HEK293 (cell line): ENCODE results near the gene SGSM2.

Experiments used
- CTCF ChIA-PET: fragments of 350-600 bp; formaldehyde crosslinking; extraction: SDS; loops from one replicate; lab custom pipeline; 2021; ENCODE audit warnings: antibody characterized with exemption; lab: Yijun Ruan, JAX
- POLR2A ChIA-PET: fragments of 300-600 bp; formaldehyde crosslinking; extraction: SDS; loops from one replicate; lab custom pipeline; 2020; ENCODE audit warnings: antibody characterized with exemption, inconsistent platforms; lab: Yijun Ruan, JAX
- H3K27ac ChIP-seq: fragments of 200-500 bp; sonication (Bioruptor generic); 2 replicates; pipeline ENCODE4 v1.5.1; 2014; ENCODE audit warnings: low read depth, low read length, control low read depth, inconsistent platforms; ENCODE audit errors: extremely low read depth
- H3K36me3 ChIP-seq, 2 experiments: fragments of 200-500 bp in 1 of 2; sonication (Bioruptor generic) in 1 of 2; 1 replicate in 1 of 2; 2 replicates in 1 of 2; pipeline ENCODE4 v1.5.1; 2014 to 2017; ENCODE audit warnings: inconsistent platforms in 2 of 2, low read length in 2 of 2; ENCODE audit not compliant: control insufficient read depth in 2 of 2, insufficient read depth in 1 of 2
- H3K4me1 ChIP-seq: fragments of 200-500 bp; sonication (Bioruptor generic); 2 replicates; pipeline ENCODE4 v1.5.1; 2014; ENCODE audit warnings: mild to moderate bottlenecking, low read length, inconsistent platforms; ENCODE audit not compliant: control insufficient read depth, insufficient read depth
- H3K4me3 ChIP-seq: 2 replicates; pipeline ENCODE4 v1.5.1; 2011; ENCODE audit warnings: low read depth, mild to moderate bottlenecking, control low read depth, low read length, moderate library complexity
- H3K9me3 ChIP-seq: fragments of 200-500 bp; sonication (Bioruptor generic); 2 replicates; pipeline ENCODE4 v1.5.1; 2014; ENCODE audit warnings: low read depth, low read length, inconsistent platforms; ENCODE audit not compliant: control insufficient read depth, insufficient read depth
- MZF1 ChIP-seq: fragments of 450-650 bp; formaldehyde crosslinking; IDR thresholded peaks from 2 replicates; pipeline ENCODE4 v1.5.1; 2017; ENCODE audit warnings: missing biosample characterization, missing genetic modification characterization, borderline replicate concordance
- SP2 ChIP-seq: fragments of 450-650 bp; formaldehyde crosslinking; IDR thresholded peaks from 2 replicates; pipeline ENCODE4 v1.5.1; 2016; ENCODE audit warnings: missing biosample characterization, missing genetic modification characterization
- ZFP37 ChIP-seq: fragments of 450-650 bp; formaldehyde crosslinking; IDR thresholded peaks from 2 replicates; pipeline ENCODE4 v1.5.1; 2016; ENCODE audit warnings: missing biosample characterization, missing genetic modification characterization
- ZFP41 ChIP-seq: fragments of 450-650 bp; formaldehyde crosslinking; IDR thresholded peaks from 2 replicates; pipeline ENCODE4 v1.5.1; 2016; ENCODE audit warnings: missing biosample characterization, missing genetic modification characterization, borderline replicate concordance
- ZNF146 ChIP-seq: fragments of 450-650 bp; formaldehyde crosslinking; IDR thresholded peaks from 2 replicates; pipeline ENCODE4 v1.5.1; 2016; ENCODE audit warnings: missing biosample characterization, missing genetic modification characterization
- ZNF202 ChIP-seq: fragments of 450-650 bp; formaldehyde crosslinking; IDR thresholded peaks from 2 replicates; pipeline ENCODE4 v1.5.1; 2016; ENCODE audit warnings: missing biosample characterization, missing genetic modification characterization, borderline replicate concordance
- ZNF561 ChIP-seq: fragments of 450-650 bp; IDR thresholded peaks from 2 replicates; pipeline ENCODE4 v1.5.1; 2018; ENCODE audit warnings: missing biosample characterization, missing genetic modification characterization, borderline replicate concordance
- TF ChIP-seq, protein P1 (sequence below): fragments of 450-650 bp; formaldehyde crosslinking; IDR thresholded peaks from 2 replicates; pipeline ENCODE4 v1.5.1; 2017; ENCODE audit warnings: missing biosample characterization, missing genetic modification characterization
- TF ChIP-seq, protein P2 (sequence below): fragments of 450-650 bp; formaldehyde crosslinking; IDR thresholded peaks from 2 replicates; pipeline ENCODE4 v1.5.1; 2016; ENCODE audit warnings: missing biosample characterization, missing genetic modification characterization
- TF ChIP-seq, protein P3 (sequence below): fragments of 450-650 bp; IDR thresholded peaks from 2 replicates; pipeline ENCODE4 v1.5.1; 2018; ENCODE audit warnings: missing biosample characterization, mild to moderate bottlenecking, missing genetic modification characterization
- TF ChIP-seq, protein P4 (sequence below): fragments of 450-650 bp; formaldehyde crosslinking; IDR thresholded peaks from 2 replicates; pipeline ENCODE4 v1.5.1; 2017; ENCODE audit warnings: missing biosample characterization, missing genetic modification characterization

Gene SGSM2

DNA sequence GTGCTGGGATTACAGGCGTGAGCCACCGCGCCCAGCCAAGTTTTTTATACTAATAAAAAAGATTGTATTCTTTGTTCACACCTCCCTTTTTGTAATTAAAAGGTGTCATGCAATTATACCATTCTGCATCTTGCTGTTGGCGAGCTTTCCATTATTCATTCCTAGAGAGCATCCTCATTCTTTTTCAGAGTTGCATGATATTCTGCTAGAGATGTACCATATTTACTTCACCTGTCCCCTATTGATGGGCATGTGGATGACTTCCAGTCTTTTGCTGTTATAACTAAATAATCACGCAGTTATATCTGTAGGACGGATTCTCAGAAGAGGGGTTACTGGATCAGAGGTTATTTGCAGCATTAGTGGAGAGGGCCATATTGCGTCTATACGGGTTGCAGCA is 17.0 kb downstream of the SGSM2 start:
- H3K9me3 ChIP-seq: no peaks in the 10 kb centered on the region
- peaks cover 4% of the 10 kb centered on the region; the same call in 1 of the 2 replicates for H3K4me1 ChIP-seq
- no peaks in the 10 kb centered on the region; a peak in 1 of 3 replicates for H3K36me3 ChIP-seq
- CTCF ChIA-PET: interaction anchor here (0.6 to 4.5 kb wide), 12 partner anchors 9 to 384 kb away, joined by 3 to 110 read pairs (median 6); partner anchors contain the start of genes SGSM2, SMG6, SRR and TSR1
- TF ChIP-seq, protein P1, sequence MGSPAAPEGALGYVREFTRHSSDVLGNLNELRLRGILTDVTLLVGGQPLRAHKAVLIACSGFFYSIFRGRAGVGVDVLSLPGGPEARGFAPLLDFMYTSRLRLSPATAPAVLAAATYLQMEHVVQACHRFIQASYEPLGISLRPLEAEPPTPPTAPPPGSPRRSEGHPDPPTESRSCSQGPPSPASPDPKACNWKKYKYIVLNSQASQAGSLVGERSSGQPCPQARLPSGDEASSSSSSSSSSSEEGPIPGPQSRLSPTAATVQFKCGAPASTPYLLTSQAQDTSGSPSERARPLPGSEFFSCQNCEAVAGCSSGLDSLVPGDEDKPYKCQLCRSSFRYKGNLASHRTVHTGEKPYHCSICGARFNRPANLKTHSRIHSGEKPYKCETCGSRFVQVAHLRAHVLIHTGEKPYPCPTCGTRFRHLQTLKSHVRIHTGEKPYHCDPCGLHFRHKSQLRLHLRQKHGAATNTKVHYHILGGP (tag by site-specific recombination): peak; percentile 88
- TF ChIP-seq, protein P2, sequence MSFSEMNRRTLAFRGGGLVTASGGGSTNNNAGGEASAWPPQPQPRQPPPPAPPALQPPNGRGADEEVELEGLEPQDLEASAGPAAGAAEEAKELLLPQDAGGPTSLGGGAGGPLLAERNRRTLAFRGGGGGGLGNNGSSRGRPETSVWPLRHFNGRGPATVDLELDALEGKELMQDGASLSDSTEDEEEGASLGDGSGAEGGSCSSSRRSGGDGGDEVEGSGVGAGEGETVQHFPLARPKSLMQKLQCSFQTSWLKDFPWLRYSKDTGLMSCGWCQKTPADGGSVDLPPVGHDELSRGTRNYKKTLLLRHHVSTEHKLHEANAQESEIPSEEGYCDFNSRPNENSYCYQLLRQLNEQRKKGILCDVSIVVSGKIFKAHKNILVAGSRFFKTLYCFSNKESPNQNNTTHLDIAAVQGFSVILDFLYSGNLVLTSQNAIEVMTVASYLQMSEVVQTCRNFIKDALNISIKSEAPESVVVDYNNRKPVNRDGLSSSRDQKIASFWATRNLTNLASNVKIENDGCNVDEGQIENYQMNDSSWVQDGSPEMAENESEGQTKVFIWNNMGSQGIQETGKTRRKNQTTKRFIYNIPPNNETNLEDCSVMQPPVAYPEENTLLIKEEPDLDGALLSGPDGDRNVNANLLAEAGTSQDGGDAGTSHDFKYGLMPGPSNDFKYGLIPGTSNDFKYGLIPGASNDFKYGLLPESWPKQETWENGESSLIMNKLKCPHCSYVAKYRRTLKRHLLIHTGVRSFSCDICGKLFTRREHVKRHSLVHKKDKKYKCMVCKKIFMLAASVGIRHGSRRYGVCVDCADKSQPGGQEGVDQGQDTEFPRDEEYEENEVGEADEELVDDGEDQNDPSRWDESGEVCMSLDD (tag by site-specific recombination): peak; percentile 26; the same call in 1 of the 2 replicates
- TF ChIP-seq, protein P3, sequence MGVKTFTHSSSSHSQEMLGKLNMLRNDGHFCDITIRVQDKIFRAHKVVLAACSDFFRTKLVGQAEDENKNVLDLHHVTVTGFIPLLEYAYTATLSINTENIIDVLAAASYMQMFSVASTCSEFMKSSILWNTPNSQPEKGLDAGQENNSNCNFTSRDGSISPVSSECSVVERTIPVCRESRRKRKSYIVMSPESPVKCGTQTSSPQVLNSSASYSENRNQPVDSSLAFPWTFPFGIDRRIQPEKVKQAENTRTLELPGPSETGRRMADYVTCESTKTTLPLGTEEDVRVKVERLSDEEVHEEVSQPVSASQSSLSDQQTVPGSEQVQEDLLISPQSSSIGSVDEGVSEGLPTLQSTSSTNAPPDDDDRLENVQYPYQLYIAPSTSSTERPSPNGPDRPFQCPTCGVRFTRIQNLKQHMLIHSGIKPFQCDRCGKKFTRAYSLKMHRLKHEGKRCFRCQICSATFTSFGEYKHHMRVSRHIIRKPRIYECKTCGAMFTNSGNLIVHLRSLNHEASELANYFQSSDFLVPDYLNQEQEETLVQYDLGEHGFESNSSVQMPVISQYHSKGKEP: 0 out of 2 replicates have a peak, but pooled peaks have one; percentile 17
- TF ChIP-seq ZNF146 (tag by site-specific recombination) (peak; percentile 66), MZF1 (tag by site-specific recombination) (peak; percentile 19; the same call in 1 of the 2 replicates), SP2 (tag by site-specific recombination) (no peak)
- H3K4me3 ChIP-seq: no peak overlapping the region
- no peak overlapping the region for H3K27ac ChIP-seq
- POLR2A ChIA-PET: interaction anchor here (0.8 to 1.9 kb wide), 2 partner anchors 18 to 300 kb away, joined by 3 to 30 read pairs; partner anchors contain the start of genes SGSM2 and TSR1

DNA sequence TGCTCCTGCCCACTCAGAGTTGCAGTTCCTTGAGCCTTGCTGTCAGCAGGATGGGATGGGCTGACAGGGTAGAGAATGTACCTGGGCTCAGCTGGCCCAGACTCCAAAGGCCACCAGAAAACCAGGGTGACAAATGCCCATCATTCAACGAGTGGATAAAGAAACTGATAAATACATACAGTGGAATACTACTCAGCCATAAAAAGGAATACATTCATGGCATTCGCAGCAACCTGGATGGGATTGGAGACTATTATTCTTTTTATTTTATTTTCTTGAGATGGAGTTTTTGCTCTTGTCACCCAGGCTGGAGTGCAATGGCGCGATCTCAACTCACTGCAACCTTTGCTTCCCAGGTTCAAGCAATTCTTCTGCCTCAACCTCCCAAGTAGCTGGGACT is 19.9 kb downstream of the SGSM2 start:
- POLR2A ChIA-PET: no interaction called here
- TF ChIP-seq ZFP37 (tag by site-specific recombination): no peak
- no peak for TF ChIP-seq ZFP41 (tag by site-specific recombination)
- TF ChIP-seq ZNF202 (tag by site-specific recombination): no peak
- TF ChIP-seq ZNF561 (tag by site-specific recombination): no peak
- TF ChIP-seq ZNF146 (tag by site-specific recombination): peak; percentile 71
- TF ChIP-seq, protein P4, sequence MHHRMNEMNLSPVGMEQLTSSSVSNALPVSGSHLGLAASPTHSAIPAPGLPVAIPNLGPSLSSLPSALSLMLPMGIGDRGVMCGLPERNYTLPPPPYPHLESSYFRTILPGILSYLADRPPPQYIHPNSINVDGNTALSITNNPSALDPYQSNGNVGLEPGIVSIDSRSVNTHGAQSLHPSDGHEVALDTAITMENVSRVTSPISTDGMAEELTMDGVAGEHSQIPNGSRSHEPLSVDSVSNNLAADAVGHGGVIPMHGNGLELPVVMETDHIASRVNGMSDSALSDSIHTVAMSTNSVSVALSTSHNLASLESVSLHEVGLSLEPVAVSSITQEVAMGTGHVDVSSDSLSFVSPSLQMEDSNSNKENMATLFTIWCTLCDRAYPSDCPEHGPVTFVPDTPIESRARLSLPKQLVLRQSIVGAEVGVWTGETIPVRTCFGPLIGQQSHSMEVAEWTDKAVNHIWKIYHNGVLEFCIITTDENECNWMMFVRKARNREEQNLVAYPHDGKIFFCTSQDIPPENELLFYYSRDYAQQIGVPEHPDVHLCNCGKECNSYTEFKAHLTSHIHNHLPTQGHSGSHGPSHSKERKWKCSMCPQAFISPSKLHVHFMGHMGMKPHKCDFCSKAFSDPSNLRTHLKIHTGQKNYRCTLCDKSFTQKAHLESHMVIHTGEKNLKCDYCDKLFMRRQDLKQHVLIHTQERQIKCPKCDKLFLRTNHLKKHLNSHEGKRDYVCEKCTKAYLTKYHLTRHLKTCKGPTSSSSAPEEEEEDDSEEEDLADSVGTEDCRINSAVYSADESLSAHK (tag by site-specific recombination): no peak
- TF ChIP-seq, all 188 proteins: peak for 1
- Histone ChIP-seq H3K9me3 (no peaks in the 10 kb centered on the region), H3K36me3 (peaks cover 0 to 6% of the 10 kb centered on the region in 2 experiments; a peak in 1 of 3 replicates), H3K4me1 (peaks cover 9% of the 10 kb centered on the region), H3K4me3 (no peak overlapping the region), H3K27ac (no peak overlapping the region)
- CTCF ChIA-PET: interaction anchor here (2.0 to 2.1 kb wide), 2 partner anchors 9 to 10 kb away, joined by 8 to 14 read pairs; no protein-coding TSS in a partner anchor
